Ammon's horn (tissue), 1 donor: ENCODE measurements around the gene RASGEF1B.
"Not testable (repeated sequence)": the region's sequence is repeated elsewhere in the genome, so short reads cannot be mapped to it uniquely, and the experiment has no call there.

ENCODE experiments used
- DNase-seq: peaks from one replicate; pipeline ENCODE4 v3.0.0-alpha.2; 2016; ENCODE audit warnings: low spot score

Gene RASGEF1B

GRCh38 chr4:81498046-81498445 is 26.3 kb upstream of the RASGEF1B start:
- no peak for DNase-seq

GRCh38 chr4:81495345-81495744 is 23.6 kb upstream of the RASGEF1B start:
- DNase-seq = no peak

- no peak for DNase-seq
These were observed 22.3 kb upstream of the RASGEF1B start for GRCh38 chr4:81494031-81494431.

- DNase-seq = no peak
These were observed 21.0 kb upstream of the RASGEF1B start for GRCh38 chr4:81492606-81493230.

GRCh38 chr4:81491943-81492342 is 20.2 kb upstream of the RASGEF1B start:
- DNase-seq = no peak

- DNase-seq = no peak
These were observed 18.9 kb upstream of the RASGEF1B start for GRCh38 chr4:81490403-81491160.

- DNase-seq = no peak
These were observed 14.8 kb upstream of the RASGEF1B start for GRCh38 chr4:81486502-81486901.

GRCh38 chr4:81485310-81485980 is 13.7 kb upstream of the RASGEF1B start:
- no peak for DNase-seq

- DNase-seq = peak; percentile 70
These were observed 10.6 kb upstream of the RASGEF1B start for GRCh38 chr4:81482326-81482725.

- DNase-seq = no peak
These were observed 9.4 kb upstream of the RASGEF1B start for GRCh38 chr4:81481151-81481550.

- not testable (repeated sequence) for DNase-seq
These were observed 7.9 kb upstream of the RASGEF1B start for GRCh38 chr4:81479573-81479972.

- DNase-seq = not testable (repeated sequence)
These were observed 1.9 kb upstream of the RASGEF1B start for GRCh38 chr4:81473331-81474265.

GRCh38 chr4:81472281-81473182 is 825 bp upstream of the RASGEF1B start:
- peak; percentile 79 for DNase-seq

GRCh38 chr4:81471298-81471587 is 464 bp downstream of the RASGEF1B start:
- DNase-seq = no peak

GRCh38 chr4:81470456-81471297 is 1.0 kb downstream of the RASGEF1B start:
- peak; percentile 73 for DNase-seq

GRCh38 chr4:81469781-81470455 is 1.8 kb downstream of the RASGEF1B start:
- DNase-seq = no peak

GRCh38 chr4:81468678-81469077 is 3.0 kb downstream of the RASGEF1B start:
- no peak for DNase-seq

- DNase-seq = no peak
These were observed 4.1 kb downstream of the RASGEF1B start for GRCh38 chr4:81467672-81467964.

GRCh38 chr4:81466841-81467671 is 4.7 kb downstream of the RASGEF1B start:
- DNase-seq = peak; percentile 87
